Kidney (tissue), 14 donors: ENCODE results near the gene CRYBA2. TPM values are rescaled to one million over a fixed set of nuclear protein-coding genes. Genes with fewer than 3 reads are reported as not detected.

Experiments used
- DNase-seq, 5 donors: peaks; one replicate each; pipeline ENCODE4 v3.0.0-alpha.2; 2013 to 2020
- FAIRE-seq: peaks from 2 replicates; lab custom pipeline; 2012; peaks lifted over from hg19 to GRCh38; lab: Jason Lieb, UNC
- H3K27ac ChIP-seq, 2 donors: one replicate each; pipeline ENCODE4 v1.7.0; 2013; ENCODE audit warnings: low read depth in 2 of 2, low read length in 2 of 2, inconsistent platforms in 1 of 2
- H3K27me3 ChIP-seq: one replicate; pipeline ENCODE4 v1.7.1; 2013; ENCODE audit warnings: low read length, inconsistent platforms; ENCODE audit not compliant: control insufficient read depth, insufficient read depth
- H3K36me3 ChIP-seq, 3 donors: one replicate each; pipeline versions ENCODE4 v1.7.0 to v1.7.1; 2013; ENCODE audit warnings: low read length in 3 of 3, control low read depth in 1 of 3, inconsistent platforms in 1 of 3; ENCODE audit not compliant: insufficient read depth in 3 of 3, control insufficient read depth in 2 of 3
- H3K4me1 ChIP-seq, 3 donors: one replicate each; pipeline versions ENCODE4 v1.7.0 to v1.7.1; 2013; ENCODE audit warnings: low read length in 3 of 3, inconsistent platforms in 1 of 3, low read depth in 1 of 3; ENCODE audit not compliant: control insufficient read depth in 2 of 3, insufficient read depth in 2 of 3
- H3K4me3 ChIP-seq, 3 donors: one replicate each; pipeline versions ENCODE4 v1.7.0 to v1.8.1; 2013; ENCODE audit warnings: low read length in 3 of 3, control low read depth in 1 of 3, inconsistent platforms in 1 of 3
- H3K9ac ChIP-seq, 3 donors: one replicate each; pipeline versions ENCODE4 v1.7.0 to v1.7.1; 2013; ENCODE audit warnings: low read length in 3 of 3, control low read depth in 1 of 3, inconsistent platforms in 1 of 3
- H3K9me3 ChIP-seq, 3 donors: one replicate each; pipeline versions ENCODE4 v1.7.0 to v1.7.1; 2013; ENCODE audit warnings: low read length in 3 of 3, control low read depth in 1 of 3, inconsistent platforms in 1 of 3; ENCODE audit not compliant: control insufficient read depth in 2 of 3, insufficient read depth in 1 of 3
- CTCF ChIP-seq: IDR thresholded peaks from 3 replicates; pipeline ENCODE4 v1.5.1; 2012; ENCODE audit warnings: mild to moderate bottlenecking, moderate library complexity, borderline replicate concordance; ENCODE audit not compliant: insufficient read depth; ENCODE audit errors: extremely low read depth
- intact Hi-C: fragments of 100-400 bp; cut with DNase I; formaldehyde crosslinking; loops from one replicate; pipeline ENCODE4 v1.11.1; 2022
- polyA plus RNA-seq: library from polyadenylated mRNA; stranded (reverse); fragments of 350-450 nt; fragmentation: Illumina TruSeq; extraction: RNeasy Lipid Tissue Mini Kit (QIAGEN cat#74804); gene quantifications from one replicate; pipeline ENCODE4 v1.2.3, GENCODE V29; 2014; ENCODE audit warnings: low read depth, low replicate concordance; ENCODE audit not compliant: insufficient read depth
- total RNA-seq: library from RNA; stranded (reverse); fragmentation: NEBNext Ultra II Directional; extraction: Animal tissue kit (Norgen Biotek cat#: 25700); gene quantifications from one replicate; pipeline ENCODE4 v1.2.1, GENCODE V29; 2021
- donor health status: control.
- donor health status: control.
- donor health status: control.
- donor health status: control.
- donor health status: control.
- donor health status: DM: yes; HTN: yes; CAD: no.
- donor health status: Normal renal cell carcinoma (clear cell type).

Gene CRYBA2
- total and polyA plus RNA-seq, 2 donors from 2014 or later: not detected

- DNase-seq (no peak), FAIRE-seq (no peak)
- no peaks in the 10 kb centered on the region for H3K36me3 ChIP-seq
- H3K27ac ChIP-seq: no peak overlapping the region
- H3K9me3 ChIP-seq: no peaks in the 10 kb centered on the region
- H3K4me3 ChIP-seq: no peak overlapping the region
- H3K27me3 ChIP-seq: peaks cover 71% of the 10 kb centered on the region
- H3K9ac ChIP-seq: no peak overlapping the region
- no peak for TF ChIP-seq CTCF
- H3K4me1 ChIP-seq: peaks cover 0 to 5% (median 0%) of the 10 kb centered on the region in 3 donors
- intact Hi-C loops: no loop called here
Observed at GRCh38 chr2:218988650-218989049, 4.6 kb downstream of the CRYBA2 start.

GRCh38 chr2:218988164-218988563, 5.1 kb downstream of the CRYBA2 start:
- H3K27me3 ChIP-seq: peaks cover 75% of the 10 kb centered on the region
- DNase-seq (no peak), FAIRE-seq (no peak)
- no peak overlapping the region for H3K4me3 ChIP-seq
- no peaks in the 10 kb centered on the region for H3K36me3 ChIP-seq
- H3K4me1 ChIP-seq: peaks cover 0 to 2% (median 0%) of the 10 kb centered on the region in 3 donors
- intact Hi-C loops: no loop called here
- no peaks in the 10 kb centered on the region for H3K9me3 ChIP-seq
- no peak for TF ChIP-seq CTCF
- no peak overlapping the region for H3K27ac ChIP-seq
- no peak overlapping the region for H3K9ac ChIP-seq

GRCh38 chr2:218986148-218986761, 7.0 kb downstream of the CRYBA2 start:
- no peak overlapping the region for H3K27ac ChIP-seq
- H3K9ac ChIP-seq: no peak overlapping the region
- no peaks in the 10 kb centered on the region for H3K36me3 ChIP-seq
- H3K9me3 ChIP-seq: no peaks in the 10 kb centered on the region
- FAIRE-seq (no peak), DNase-seq (peak in 1 of 5 donors; percentile 19)
- no peak overlapping the region for H3K4me3 ChIP-seq
- TF ChIP-seq CTCF: no peak
- H3K27me3 ChIP-seq: peaks cover 72% of the 10 kb centered on the region
- H3K4me1 ChIP-seq: peaks cover 0 to 9% (median 2%) of the 10 kb centered on the region in 3 donors
- intact Hi-C loops: no loop called here
